ENCODE measurements around the gene RTN1. TPM values are rescaled to one million over a fixed set of nuclear protein-coding genes. Genes with fewer than 3 reads are reported as not detected.

Gene RTN1
- total and polyA plus RNA-seq, 2 experiments from 2014 or later: 1.1 TPM

DNA sequence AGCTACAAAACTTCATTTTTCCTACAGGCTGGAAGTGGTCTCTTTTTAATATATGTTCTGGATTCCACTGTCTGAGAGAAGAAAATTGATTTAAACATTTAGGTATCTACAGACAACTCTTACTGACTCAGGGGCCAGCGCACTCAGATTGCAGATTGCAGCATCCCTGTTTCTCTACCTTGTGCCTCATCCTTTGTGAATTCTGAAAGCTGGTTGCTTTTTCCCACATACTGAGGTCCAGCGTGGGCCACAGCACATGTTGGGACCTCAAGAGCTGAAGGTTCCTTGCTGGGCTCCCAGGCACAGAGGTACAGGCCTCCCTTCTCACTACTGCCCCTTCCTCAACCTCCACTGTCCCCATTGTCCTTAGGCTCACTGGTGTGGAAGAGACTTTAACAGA is 192.2 kb downstream of the RTN1 start:
- Histone ChIP-seq H3K9me2 (replicated peaks; ENCODE audit: insufficient read depth) (no peaks in the 10 kb centered on the region), H3K4me3 (no peak overlapping the region), H2AFZ (no peak overlapping the region), H3K9me3 (ENCODE audit: low read depth) (no peaks in the 10 kb centered on the region), H3K27ac (no peak overlapping the region), H3K79me2 (no peaks in the 10 kb centered on the region), H3K36me3 (replicated peaks; ENCODE audit: insufficient read depth, low read depth) (no peaks in the 10 kb centered on the region), H3K4me1 (ENCODE audit: insufficient read depth) (peaks cover 3% of the 10 kb centered on the region), H3K27me3 (peaks cover 12% of the 10 kb centered on the region), H4K20me1 (ENCODE audit: insufficient read depth, poor library complexity, severe bottlenecking) (no peaks in the 10 kb centered on the region), H3K4me2 (no peak overlapping the region)
- no peak for DNase-seq (ENCODE audit: low spot score)
- TF ChIP-seq, protein P1, sequence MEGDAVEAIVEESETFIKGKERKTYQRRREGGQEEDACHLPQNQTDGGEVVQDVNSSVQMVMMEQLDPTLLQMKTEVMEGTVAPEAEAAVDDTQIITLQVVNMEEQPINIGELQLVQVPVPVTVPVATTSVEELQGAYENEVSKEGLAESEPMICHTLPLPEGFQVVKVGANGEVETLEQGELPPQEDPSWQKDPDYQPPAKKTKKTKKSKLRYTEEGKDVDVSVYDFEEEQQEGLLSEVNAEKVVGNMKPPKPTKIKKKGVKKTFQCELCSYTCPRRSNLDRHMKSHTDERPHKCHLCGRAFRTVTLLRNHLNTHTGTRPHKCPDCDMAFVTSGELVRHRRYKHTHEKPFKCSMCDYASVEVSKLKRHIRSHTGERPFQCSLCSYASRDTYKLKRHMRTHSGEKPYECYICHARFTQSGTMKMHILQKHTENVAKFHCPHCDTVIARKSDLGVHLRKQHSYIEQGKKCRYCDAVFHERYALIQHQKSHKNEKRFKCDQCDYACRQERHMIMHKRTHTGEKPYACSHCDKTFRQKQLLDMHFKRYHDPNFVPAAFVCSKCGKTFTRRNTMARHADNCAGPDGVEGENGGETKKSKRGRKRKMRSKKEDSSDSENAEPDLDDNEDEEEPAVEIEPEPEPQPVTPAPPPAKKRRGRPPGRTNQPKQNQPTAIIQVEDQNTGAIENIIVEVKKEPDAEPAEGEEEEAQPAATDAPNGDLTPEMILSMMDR (IDR thresholded peaks at IDR 0.05; ENCODE audit: poor library complexity): no peak
- TF ChIP-seq EZH2 (IDR thresholded peaks at IDR 0.05; ENCODE audit: borderline replicate concordance) (no peak), EZH2phosphoT487 (IDR thresholded peaks at IDR 0.05; ENCODE audit: low read depth, severe bottlenecking, unreplicated experiment) (no peak)
- WGBS (ENCODE audit: low lambda C conversion rate, missing lambda C conversion rate): 96% methylated on average over 2 of the region's 2 CpGs

DNA sequence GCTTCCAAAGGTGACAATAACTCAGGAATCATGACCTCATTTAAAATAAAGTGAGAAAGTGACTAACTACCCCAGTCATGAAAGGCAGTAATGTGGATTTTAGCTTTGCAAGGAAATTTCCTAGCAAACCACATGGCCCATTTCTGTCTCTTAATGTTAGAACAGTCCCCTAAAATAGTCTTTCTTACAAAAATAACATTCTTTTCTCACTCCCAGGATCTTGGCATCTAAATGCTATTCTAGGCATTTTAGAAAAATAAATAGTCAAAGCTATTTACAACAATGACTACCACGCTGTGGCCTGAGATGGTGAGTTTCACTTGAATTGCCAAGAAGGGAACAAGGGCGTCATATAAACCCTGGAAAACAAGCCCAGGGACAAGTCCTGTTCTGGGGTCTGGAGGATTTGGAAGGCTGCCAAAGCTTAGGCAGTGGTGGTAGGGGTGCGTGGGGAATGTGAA is 192.8 kb downstream of the RTN1 start:
- H3K4me1 ChIP-seq (ENCODE audit: insufficient read depth): peaks cover 3% of the 10 kb centered on the region
- no peaks in the 10 kb centered on the region for H3K9me2 ChIP-seq (replicated peaks; ENCODE audit: insufficient read depth)
- no peak for DNase-seq (ENCODE audit: low spot score)
- 83% methylated on average over 3 of the region's 3 CpGs for WGBS (ENCODE audit: low lambda C conversion rate, missing lambda C conversion rate)
- no peaks in the 10 kb centered on the region for H3K9me3 ChIP-seq (ENCODE audit: low read depth)
- H3K36me3 ChIP-seq (replicated peaks; ENCODE audit: insufficient read depth, low read depth): no peaks in the 10 kb centered on the region
- TF ChIP-seq EZH2phosphoT487 (IDR thresholded peaks at IDR 0.05; ENCODE audit: low read depth, severe bottlenecking, unreplicated experiment) (no peak), EZH2 (IDR thresholded peaks at IDR 0.05; ENCODE audit: borderline replicate concordance) (no peak)
- TF ChIP-seq, protein P1 (IDR thresholded peaks at IDR 0.05; ENCODE audit: poor library complexity): no peak
- H3K4me3 ChIP-seq: no peak overlapping the region
- H2AFZ ChIP-seq: no peak overlapping the region
- H3K4me2 ChIP-seq: no peak overlapping the region
- peaks cover 12% of the 10 kb centered on the region for H3K27me3 ChIP-seq
- no peak overlapping the region for H3K27ac ChIP-seq
- H3K79me2 ChIP-seq: no peaks in the 10 kb centered on the region
- H4K20me1 ChIP-seq (ENCODE audit: insufficient read depth, poor library complexity, severe bottlenecking): no peaks in the 10 kb centered on the region

DNA sequence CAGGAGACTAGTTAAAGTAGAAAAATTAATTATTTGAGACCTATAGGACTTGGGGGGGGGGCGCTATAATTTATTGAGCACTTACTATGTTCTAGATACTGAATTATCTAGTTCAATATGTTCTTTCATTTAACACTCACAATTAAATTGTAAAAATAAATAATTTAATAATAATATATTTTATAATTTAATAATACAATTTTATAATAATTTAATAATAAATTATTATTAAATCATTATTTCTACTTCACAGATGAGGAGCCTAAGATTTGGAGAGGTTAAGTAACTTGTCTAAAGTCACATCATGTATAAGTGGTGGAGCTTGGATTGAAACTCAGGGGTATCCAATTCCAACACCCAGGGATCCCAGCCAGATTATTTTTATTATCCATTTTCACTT is 195.2 kb downstream of the RTN1 start:
- H4K20me1 ChIP-seq (ENCODE audit: insufficient read depth, poor library complexity, severe bottlenecking): no peaks in the 10 kb centered on the region
- no peaks in the 10 kb centered on the region for H3K36me3 ChIP-seq (replicated peaks; ENCODE audit: insufficient read depth, low read depth)
- H3K9me3 ChIP-seq (ENCODE audit: low read depth): no peaks in the 10 kb centered on the region
- no peak overlapping the region for H2AFZ ChIP-seq
- no peak overlapping the region for H3K27ac ChIP-seq
- peaks cover 7% of the 10 kb centered on the region for H3K27me3 ChIP-seq
- no peak overlapping the region for H3K4me3 ChIP-seq
- 93% methylated on average over 1 of the region's 1 CpG for WGBS (ENCODE audit: low lambda C conversion rate, missing lambda C conversion rate)
- TF ChIP-seq, protein P1 (IDR thresholded peaks at IDR 0.05; ENCODE audit: poor library complexity): no peak
- TF ChIP-seq EZH2phosphoT487 (IDR thresholded peaks at IDR 0.05; ENCODE audit: low read depth, severe bottlenecking, unreplicated experiment): no peak
- no peak for TF ChIP-seq EZH2 (IDR thresholded peaks at IDR 0.05; ENCODE audit: borderline replicate concordance)
- no peaks in the 10 kb centered on the region for H3K9me2 ChIP-seq (replicated peaks; ENCODE audit: insufficient read depth)
- no peaks in the 10 kb centered on the region for H3K79me2 ChIP-seq
- no peak overlapping the region for H3K4me2 ChIP-seq
- H3K4me1 ChIP-seq (ENCODE audit: insufficient read depth): peaks cover 3% of the 10 kb centered on the region
- no peak for DNase-seq (ENCODE audit: low spot score)

DNA sequence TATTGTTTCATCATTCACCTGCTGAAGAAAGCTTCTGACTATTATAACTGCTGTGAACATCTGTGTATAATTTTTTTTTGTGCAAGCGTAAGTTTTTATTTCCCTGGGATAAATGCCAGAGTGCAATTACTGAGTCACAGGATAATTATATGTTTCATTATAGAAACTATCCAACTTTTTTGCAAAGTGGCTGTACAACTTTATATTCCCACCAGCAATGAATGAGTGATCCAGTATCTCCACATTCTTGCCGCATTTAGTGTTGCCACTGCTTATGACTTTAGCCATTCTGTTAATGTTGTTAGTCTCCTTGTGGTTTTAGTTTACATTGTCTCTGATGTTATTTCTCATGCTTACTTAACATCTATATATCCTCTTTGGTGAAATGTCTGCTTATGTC is 205.8 kb downstream of the RTN1 start:
- H3K4me1 ChIP-seq (ENCODE audit: insufficient read depth): no peaks in the 10 kb centered on the region
- 82% methylated on average over 2 of the region's 2 CpGs for WGBS (ENCODE audit: low lambda C conversion rate, missing lambda C conversion rate)
- TF ChIP-seq EZH2phosphoT487 (IDR thresholded peaks at IDR 0.05; ENCODE audit: low read depth, severe bottlenecking, unreplicated experiment) (no peak), EZH2 (IDR thresholded peaks at IDR 0.05; ENCODE audit: borderline replicate concordance) (no peak)
- TF ChIP-seq, protein P1 (IDR thresholded peaks at IDR 0.05; ENCODE audit: poor library complexity): no peak
- H3K4me2 ChIP-seq: no peak overlapping the region
- H3K27me3 ChIP-seq: no peaks in the 10 kb centered on the region
- no peak overlapping the region for H2AFZ ChIP-seq
- no peaks in the 10 kb centered on the region for H3K36me3 ChIP-seq (replicated peaks; ENCODE audit: insufficient read depth, low read depth)
- H3K4me3 ChIP-seq: no peak overlapping the region
- no peak overlapping the region for H3K27ac ChIP-seq
- no peaks in the 10 kb centered on the region for H3K79me2 ChIP-seq
- H3K9me3 ChIP-seq (ENCODE audit: low read depth): no peaks in the 10 kb centered on the region
- H3K9me2 ChIP-seq (replicated peaks; ENCODE audit: insufficient read depth): no peaks in the 10 kb centered on the region
- H4K20me1 ChIP-seq (ENCODE audit: insufficient read depth, poor library complexity, severe bottlenecking): no peaks in the 10 kb centered on the region
- DNase-seq (ENCODE audit: low spot score): no peak
